Type B pancreatic cell (in vitro differentiated cells): ENCODE data around the gene H1-8. TPM values are rescaled to one million over a fixed set of nuclear protein-coding genes. Genes with fewer than 3 reads are reported as not detected.

Experiments used
- DNase-seq: peaks from one replicate; pipeline ENCODE4 v3.0.0; 2021; ENCODE audit warnings: mixed read lengths; ENCODE audit not compliant: unreplicated experiment; ENCODE audit errors: extremely low spot score
- H3K27ac Mint-ChIP-seq: 2 replicates; pipeline ENCODE4 v1.8.0; 2021; ENCODE audit warnings: mild to moderate bottlenecking, mixed read lengths
- H3K27me3 Mint-ChIP-seq: 2 replicates; pipeline ENCODE4 v1.8.0; 2021; ENCODE audit warnings: mixed read lengths
- H3K36me3 Mint-ChIP-seq: 2 replicates; pipeline ENCODE4 v1.8.0; 2021; ENCODE audit warnings: mixed read lengths
- H3K4me1 Mint-ChIP-seq: one replicate; pipeline ENCODE4 v1.8.0; 2021; ENCODE audit warnings: mixed read lengths; ENCODE audit not compliant: unreplicated experiment
- H3K4me3 Mint-ChIP-seq: 2 replicates; pipeline ENCODE4 v1.8.0; 2021; ENCODE audit warnings: mild to moderate bottlenecking, mixed read lengths
- H3K9me3 Mint-ChIP-seq: 2 replicates; pipeline ENCODE4 v1.8.0; 2021; ENCODE audit warnings: mixed read lengths
- total RNA-seq: library from RNA; stranded (reverse); gene quantifications from 2 replicates; pipeline ENCODE4 v1.2.1, GENCODE V29; 2021; ENCODE audit warnings: low replicate concordance
- TF ChIP-seq, protein P1 (sequence below): fragments of 200-600 bp; sonication (generic); conservative IDR thresholded peaks from 2 replicates; pipeline ENCODE4 v1.5.0; 2021; ENCODE audit warnings: antibody characterized with exemption, mild to moderate bottlenecking

The H1-8 gene
- total RNA-seq, 1 donor from 2014 or later = not detected

- no peak for DNase-seq
- Mint-ChIP-seq H3K9me3 (no peaks in the 10 kb centered on the region), H3K27ac (no peak overlapping the region), H3K36me3 (no peaks in the 10 kb centered on the region), H3K4me3 (no peak overlapping the region), H3K27me3 (no peaks in the 10 kb centered on the region), H3K4me1 (peaks cover 60% of the 10 kb centered on the region)
- TF ChIP-seq, protein P1, sequence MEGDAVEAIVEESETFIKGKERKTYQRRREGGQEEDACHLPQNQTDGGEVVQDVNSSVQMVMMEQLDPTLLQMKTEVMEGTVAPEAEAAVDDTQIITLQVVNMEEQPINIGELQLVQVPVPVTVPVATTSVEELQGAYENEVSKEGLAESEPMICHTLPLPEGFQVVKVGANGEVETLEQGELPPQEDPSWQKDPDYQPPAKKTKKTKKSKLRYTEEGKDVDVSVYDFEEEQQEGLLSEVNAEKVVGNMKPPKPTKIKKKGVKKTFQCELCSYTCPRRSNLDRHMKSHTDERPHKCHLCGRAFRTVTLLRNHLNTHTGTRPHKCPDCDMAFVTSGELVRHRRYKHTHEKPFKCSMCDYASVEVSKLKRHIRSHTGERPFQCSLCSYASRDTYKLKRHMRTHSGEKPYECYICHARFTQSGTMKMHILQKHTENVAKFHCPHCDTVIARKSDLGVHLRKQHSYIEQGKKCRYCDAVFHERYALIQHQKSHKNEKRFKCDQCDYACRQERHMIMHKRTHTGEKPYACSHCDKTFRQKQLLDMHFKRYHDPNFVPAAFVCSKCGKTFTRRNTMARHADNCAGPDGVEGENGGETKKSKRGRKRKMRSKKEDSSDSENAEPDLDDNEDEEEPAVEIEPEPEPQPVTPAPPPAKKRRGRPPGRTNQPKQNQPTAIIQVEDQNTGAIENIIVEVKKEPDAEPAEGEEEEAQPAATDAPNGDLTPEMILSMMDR = no peak
These were observed 52.0 kb downstream of the H1-8 start for GRCh38 chr3:129594907-129595390.

GRCh38 chr3:129595544-129596193 lies 52.7 kb downstream of the H1-8 start:
- Mint-ChIP-seq H3K4me1 (peaks cover 57% of the 10 kb centered on the region), H3K27me3 (no peaks in the 10 kb centered on the region), H3K4me3 (no peak overlapping the region), H3K36me3 (no peaks in the 10 kb centered on the region), H3K9me3 (no peaks in the 10 kb centered on the region), H3K27ac (peak overlapping the region; percentile 55)
- TF ChIP-seq, protein P1 = no peak
- no peak for DNase-seq

GRCh38 chr3:129596194-129597086 lies 53.5 kb downstream of the H1-8 start:
- peaks cover 53% of the 10 kb centered on the region for H3K4me1 Mint-ChIP-seq
- H3K27me3 Mint-ChIP-seq = no peaks in the 10 kb centered on the region
- peak overlapping the region; percentile 39 for H3K4me3 Mint-ChIP-seq
- TF ChIP-seq, protein P1 = no peak
- no peak for DNase-seq
- no peaks in the 10 kb centered on the region for H3K36me3 Mint-ChIP-seq
- H3K27ac Mint-ChIP-seq = peak overlapping the region; percentile 55
- no peaks in the 10 kb centered on the region for H3K9me3 Mint-ChIP-seq

- Mint-ChIP-seq H3K4me3 (peak overlapping the region; percentile 39), H3K4me1 (peaks cover 52% of the 10 kb centered on the region)
These were observed 54.4 kb downstream of the H1-8 start for GRCh38 chr3:129597087-129597999.

More at GRCh38 chr3:129597087-129597999, 54.4 kb downstream of the H1-8 start:
- DNase-seq = no peak
- no peaks in the 10 kb centered on the region for H3K36me3 Mint-ChIP-seq
- no peaks in the 10 kb centered on the region for H3K9me3 Mint-ChIP-seq
- peak overlapping the region; percentile 77 for H3K27ac Mint-ChIP-seq
- TF ChIP-seq, protein P1 = no peak
- no peaks in the 10 kb centered on the region for H3K27me3 Mint-ChIP-seq
